Endothelial cell of hepatic sinusoid (primary cell): ENCODE data around the gene AP2M1.

Source experiments
- in situ Hi-C: cut with HindIII; loops from 2 replicates; pipeline ENCODE4 v1.10.0; 2017; ENCODE audit warnings: low sequenced_read_pairs

The AP2M1 gene

GRCh38 chr3:184177767-184178306 lies 3.2 kb downstream of the AP2M1 start:
- in situ Hi-C loops = no loop called here

GRCh38 chr3:184178521-184179138 lies 4.0 kb downstream of the AP2M1 start:
- in situ Hi-C loops = no loop called here

- in situ Hi-C loops = no loop called here
Observed at GRCh38 chr3:184180165-184180564, 5.5 kb downstream of the AP2M1 start.

GRCh38 chr3:184181596-184181995 lies 6.9 kb downstream of the AP2M1 start:
- in situ Hi-C loops = no loop called here

GRCh38 chr3:184183679-184184078 lies 9.0 kb downstream of the AP2M1 start:
- in situ Hi-C loops = no loop called here

GRCh38 chr3:184184546-184185230 lies 10.0 kb downstream of the AP2M1 start:
- in situ Hi-C loops = no loop called here

- in situ Hi-C loops = no loop called here
Observed at GRCh38 chr3:184185461-184186183, 11.0 kb downstream of the AP2M1 start.

- in situ Hi-C loops = no loop called here
Observed at GRCh38 chr3:184186184-184186901, 11.7 kb downstream of the AP2M1 start, which contains the start of gene ABCF3. Gene ABCF3, plus strand, starts transcription at chr3:184186199. Its CDS starts 9 bp downstream, at chr3:184186208.

- in situ Hi-C loops = no loop called here
Observed at GRCh38 chr3:184186902-184187207, 12.2 kb downstream of the AP2M1 start.

- in situ Hi-C loops = no loop called here
Observed at GRCh38 chr3:184188080-184188479, 13.4 kb downstream of the AP2M1 start.

GRCh38 chr3:184189421-184189820 lies 14.8 kb downstream of the AP2M1 start:
- in situ Hi-C loops = no loop called here

- in situ Hi-C loops = loop anchor here (5.0 kb wide), 1 partner anchor 46 kb away; no protein-coding TSS in a partner anchor
Observed at GRCh38 chr3:184192889-184193288, 18.2 kb downstream of the AP2M1 start.

GRCh38 chr3:184193991-184194539 lies 19.4 kb downstream of the AP2M1 start:
- in situ Hi-C loops = loop anchor here (5.0 kb wide), 1 partner anchor 47 kb away; no protein-coding TSS in a partner anchor

GRCh38 chr3:184196536-184196935 lies 21.9 kb downstream of the AP2M1 start:
- in situ Hi-C loops = no loop called here

- in situ Hi-C loops = no loop called here
Observed at GRCh38 chr3:184198509-184198908, 23.9 kb downstream of the AP2M1 start.

- in situ Hi-C loops = no loop called here
Observed at GRCh38 chr3:184200825-184201224, 26.2 kb downstream of the AP2M1 start.

- in situ Hi-C loops = no loop called here
Observed at GRCh38 chr3:184203526-184203925, 28.9 kb downstream of the AP2M1 start.

- in situ Hi-C loops = no loop called here
Observed at GRCh38 chr3:184209146-184209923, 34.7 kb downstream of the AP2M1 start.

GRCh38 chr3:184211297-184211696 lies 36.6 kb downstream of the AP2M1 start:
- in situ Hi-C loops = no loop called here

- in situ Hi-C loops = no loop called here
Observed at GRCh38 chr3:184211718-184212117, 37.1 kb downstream of the AP2M1 start.
